K562 (cell line): Measurements from ENCODE around the gene RGL2. TPM values are rescaled to one million over a fixed set of nuclear protein-coding genes. Genes with fewer than 3 reads are reported as not detected.

ENCODE experiments used
- BCOR ChIP-seq: fragments of 450-650 bp; IDR thresholded peaks from 2 replicates; pipeline ENCODE4 v1.6.1; 2016
- BDP1 ChIP-seq: IDR thresholded peaks from 3 replicates; pipeline ENCODE4 v1.6.1; 2011; ENCODE audit not compliant: insufficient read length, insufficient read depth
- CTBP1 ChIP-seq: fragments of 450-650 bp; IDR thresholded peaks from 2 replicates; pipeline ENCODE4 v1.6.1; 2016; ENCODE audit warnings: borderline replicate concordance
- CXXC5 ChIP-seq: fragments of 250-450 bp; sonication (Bioruptor Pico); IDR thresholded peaks from 2 replicates; pipeline ENCODE4 v1.8.0; 2022; ENCODE audit warnings: inconsistent platforms, mild to moderate bottlenecking, moderate library complexity
- DEAF1 ChIP-seq: fragments of 450-650 bp; formaldehyde crosslinking; IDR thresholded peaks from 2 replicates; pipeline ENCODE4 v1.4.0; 2020; ENCODE audit warnings: mild to moderate bottlenecking, moderate library complexity
- DPF2 ChIP-seq: fragments of 450-650 bp; IDR thresholded peaks from 2 replicates; pipeline ENCODE4 v1.6.1; 2016
- FOXA3 ChIP-seq, 2 experiments: fragments of 450-650 bp in 1 of 2; sonication (generic) in 1 of 2; formaldehyde crosslinking; IDR thresholded peaks in 1 of 2; conservative IDR thresholded peaks in 1 of 2; 2 replicates each; pipeline versions ENCODE4 v1.4.0 to v1.8.0; 2020 to 2022; ENCODE audit warnings: mild to moderate bottlenecking in 2 of 2, missing genetic modification reagents in 1 of 2
- HCFC1 ChIP-seq: IDR thresholded peaks from 2 replicates; pipeline ENCODE4 v1.6.1; 2012; ENCODE audit warnings: low read depth, low read length, improper control_type of control experiment
- HDAC2 ChIP-seq: fragments of 450-650 bp; IDR thresholded peaks from 2 replicates; pipeline ENCODE4 v1.6.1; 2016; ENCODE audit warnings: mild to moderate bottlenecking
- LARP7 ChIP-seq: fragments of 450-650 bp; IDR thresholded peaks from 2 replicates; pipeline ENCODE4 v1.6.1; 2016
- LEF1 ChIP-seq: fragments of 450-650 bp; IDR thresholded peaks from 2 replicates; pipeline ENCODE4 v1.6.1; 2016; ENCODE audit warnings: mild to moderate bottlenecking
- MNT ChIP-seq, 2 experiments: fragments of 450-650 bp; conservative IDR thresholded peaks; 2 replicates each; pipeline ENCODE4 v1.6.1; 2017; ENCODE audit warnings: mild to moderate bottlenecking in 2 of 2, moderate library complexity in 2 of 2
- MTA2 ChIP-seq: fragments of 450-650 bp; IDR thresholded peaks from 2 replicates; pipeline ENCODE4 v1.6.1; 2016; ENCODE audit warnings: low read depth
- NCOA1 ChIP-seq: fragments of 450-650 bp; IDR thresholded peaks from 2 replicates; pipeline ENCODE4 v1.6.1; 2016; ENCODE audit warnings: low read depth
- NCOA4 ChIP-seq: fragments of 450-650 bp; IDR thresholded peaks from 2 replicates; pipeline ENCODE4 v1.6.1; 2018; ENCODE audit warnings: mild to moderate bottlenecking; ENCODE audit not compliant: partially characterized antibody
- RNF2 ChIP-seq: sonication (generic); IDR thresholded peaks from 2 replicates; pipeline ENCODE4 v1.6.1; 2016
- SRSF3 ChIP-seq: fragments of 200-400 bp; formaldehyde crosslinking; IDR thresholded peaks from 2 replicates; pipeline ENCODE4 v1.6.1; 2016; ENCODE audit warnings: mild to moderate bottlenecking, low read length, moderate library complexity; ENCODE audit not compliant: insufficient read depth
- TBL1XR1 ChIP-seq, 2 experiments: IDR thresholded peaks; 2 replicates each; pipeline ENCODE4 v1.6.1; 2012; ENCODE audit warnings: improper control_type of control experiment in 2 of 2, low read length in 2 of 2, mild to moderate bottlenecking in 1 of 2
- TCF3 ChIP-seq: sonication (generic); formaldehyde crosslinking; IDR thresholded peaks from 2 replicates; pipeline ENCODE4 v1.4.0; 2020; ENCODE audit warnings: mild to moderate bottlenecking, missing genetic modification reagents
- TCFL5 ChIP-seq: fragments of 250-450 bp; sonication (Bioruptor Pico); conservative IDR thresholded peaks from 2 replicates; pipeline ENCODE4 v1.6.1; 2021; ENCODE audit warnings: mild to moderate bottlenecking, moderate library complexity, matching md5 sums
- TOE1 ChIP-seq, 2 experiments: fragments of 450-650 bp in 1 of 2; sonication (generic) in 1 of 2; formaldehyde crosslinking in 1 of 2; IDR thresholded peaks; 2 replicates each; pipeline versions ENCODE4 v1.7.1 to v1.8.0; 2016 to 2022; ENCODE audit warnings: borderline replicate concordance in 2 of 2, mild to moderate bottlenecking in 2 of 2, antibody characterized with exemption in 1 of 2, inconsistent platforms in 1 of 2, low read depth in 1 of 2, missing genetic modification reagents in 1 of 2, moderate library complexity in 1 of 2
- ZBTB33 ChIP-seq: sonication (generic); formaldehyde crosslinking; IDR thresholded peaks from 2 replicates; pipeline ENCODE4 v1.8.1; 2023; ENCODE audit warnings: mild to moderate bottlenecking, missing genetic modification reagents
- ZNF511 ChIP-seq: sonication (generic); formaldehyde crosslinking; IDR thresholded peaks from 2 replicates; pipeline ENCODE4 v1.8.0; 2022; ENCODE audit warnings: mild to moderate bottlenecking, missing genetic modification reagents
- polyA plus RNA-seq, 8 experiments: library from polyadenylated mRNA; depleted of rRNA in 4 of 8; stranded (reverse) in 5 of 8; unstranded in 3 of 8; fragments of >200 nt; fragmentation: Nextera tagmentation in 2 of 8; fragmentation: Illumina TruSeq in 1 of 8; extraction: Ambion mirVana in 2 of 8; extraction: Trizol in 1 of 8; gene quantifications; 2 replicates each; pipeline versions ENCODE4 v1.2.1 to v1.2.3, GENCODE V29; 2011 to 2014; ENCODE audit warnings: inconsistent platforms in 1 of 8, missing spikeins in 1 of 8
- total RNA-seq, 7 experiments: library from RNA; depleted of rRNA in 6 of 7; stranded (reverse); fragments of >200 nt in 6 of 7; fragmentation: Illumina TruSeq in 2 of 7; extraction: Trizol in 2 of 7; gene quantifications; 2 replicates each; pipeline versions ENCODE4 v1.2.1 to v1.2.3, GENCODE V29; 2011 to 2021; ENCODE audit warnings: low replicate concordance in 1 of 7

Gene RGL2
- total and polyA plus RNA-seq, 9 of the 15 experiments (the other 6 are each of a cell fraction or from before 2014, with no cell fraction given): 1.8 to 57.1 (median 19.5) TPM

- peak; percentile 79 for TF ChIP-seq LEF1
- TF ChIP-seq MTA2: peak; percentile 68
- peak; percentile 75; the same call in 1 of the 2 replicates for TF ChIP-seq NCOA1
- TF ChIP-seq FOXA3 (CRISPR knock-in tag; conservative IDR thresholded peaks at IDR 0.05 in 1 of 2, IDR thresholded peaks at IDR 0.05 in 1 of 2): peak in 1 of 2 experiments; percentile 31; a peak in 1 of 4 replicates
- TF ChIP-seq CXXC5 (CRISPR knock-in tag): peak; percentile 91
- peak; percentile 81 for TF ChIP-seq HDAC2
- no peak for TF ChIP-seq TCFL5 (CRISPR knock-in tag)
- peak; percentile 58 for TF ChIP-seq DEAF1
- no peak for TF ChIP-seq SRSF3
- 0 out of 2 replicates have a peak, but pooled peaks have one; percentile 40 for TF ChIP-seq BCOR
- peak in 1 of 2 experiments; percentile 43; a peak in 2 of 4 replicates for TF ChIP-seq MNT (conservative IDR thresholded peaks at IDR 0.05)
- TF ChIP-seq TBL1XR1 (IDR thresholded peaks at IDR 0.05; ENCODE audit: low read length in 2 of 2): peak in 1 of 2 experiments; percentile 76; a peak in 1 of 4 replicates
- TF ChIP-seq TCF3: peak; percentile 87
- no peak for TF ChIP-seq BDP1
- TF ChIP-seq CTBP1: peak; percentile 81
- peak; percentile 82 for TF ChIP-seq RNF2
- no peak for TF ChIP-seq ZNF511 (CRISPR knock-in tag)
- peak; percentile 60 for TF ChIP-seq ZBTB33 (CRISPR knock-in tag)
- peak; percentile 92 for TF ChIP-seq DPF2
- 0 out of 2 replicates have a peak, but pooled peaks have one; percentile 41 for TF ChIP-seq TOE1 (IDR thresholded peaks at IDR 0.05; ENCODE audit: borderline replicate concordance)
- no peak for TF ChIP-seq TOE1 (CRISPR knock-in tag; IDR thresholded peaks at IDR 0.05; ENCODE audit: borderline replicate concordance, low read depth)
- TF ChIP-seq LARP7: no peak
- 0 out of 2 replicates have a peak, but pooled peaks have one; percentile 5 for TF ChIP-seq HCFC1
- no peak for TF ChIP-seq NCOA4
These were observed 46.3 kb upstream of the RGL2 start (continued) for GRCh38 chr6:33344701-33345697.
